ENCODE data around the gene ATAD3A.

- TF ChIP-seq ZNF121 (tag by site-specific recombination; IDR thresholded peaks at IDR 0.05) (no peak), ZBTB7A (tag by site-specific recombination; IDR thresholded peaks at IDR 0.05; ENCODE audit: low read depth) (no peak), ZNF426 (tag by site-specific recombination; IDR thresholded peaks at IDR 0.05) (no peak), ZNF843 (tag by site-specific recombination; IDR thresholded peaks at IDR 0.05) (no peak), MYNN (tag by site-specific recombination; IDR thresholded peaks at IDR 0.05; ENCODE audit: borderline replicate concordance) (no peak), CTCF (tag by site-specific recombination; IDR thresholded peaks at IDR 0.05) (no peak), ZNF404 (tag by site-specific recombination; IDR thresholded peaks at IDR 0.05) (no peak)
- TF ChIP-seq, protein P1, sequence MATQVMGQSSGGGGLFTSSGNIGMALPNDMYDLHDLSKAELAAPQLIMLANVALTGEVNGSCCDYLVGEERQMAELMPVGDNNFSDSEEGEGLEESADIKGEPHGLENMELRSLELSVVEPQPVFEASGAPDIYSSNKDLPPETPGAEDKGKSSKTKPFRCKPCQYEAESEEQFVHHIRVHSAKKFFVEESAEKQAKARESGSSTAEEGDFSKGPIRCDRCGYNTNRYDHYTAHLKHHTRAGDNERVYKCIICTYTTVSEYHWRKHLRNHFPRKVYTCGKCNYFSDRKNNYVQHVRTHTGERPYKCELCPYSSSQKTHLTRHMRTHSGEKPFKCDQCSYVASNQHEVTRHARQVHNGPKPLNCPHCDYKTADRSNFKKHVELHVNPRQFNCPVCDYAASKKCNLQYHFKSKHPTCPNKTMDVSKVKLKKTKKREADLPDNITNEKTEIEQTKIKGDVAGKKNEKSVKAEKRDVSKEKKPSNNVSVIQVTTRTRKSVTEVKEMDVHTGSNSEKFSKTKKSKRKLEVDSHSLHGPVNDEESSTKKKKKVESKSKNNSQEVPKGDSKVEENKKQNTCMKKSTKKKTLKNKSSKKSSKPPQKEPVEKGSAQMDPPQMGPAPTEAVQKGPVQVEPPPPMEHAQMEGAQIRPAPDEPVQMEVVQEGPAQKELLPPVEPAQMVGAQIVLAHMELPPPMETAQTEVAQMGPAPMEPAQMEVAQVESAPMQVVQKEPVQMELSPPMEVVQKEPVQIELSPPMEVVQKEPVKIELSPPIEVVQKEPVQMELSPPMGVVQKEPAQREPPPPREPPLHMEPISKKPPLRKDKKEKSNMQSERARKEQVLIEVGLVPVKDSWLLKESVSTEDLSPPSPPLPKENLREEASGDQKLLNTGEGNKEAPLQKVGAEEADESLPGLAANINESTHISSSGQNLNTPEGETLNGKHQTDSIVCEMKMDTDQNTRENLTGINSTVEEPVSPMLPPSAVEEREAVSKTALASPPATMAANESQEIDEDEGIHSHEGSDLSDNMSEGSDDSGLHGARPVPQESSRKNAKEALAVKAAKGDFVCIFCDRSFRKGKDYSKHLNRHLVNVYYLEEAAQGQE (tag by site-specific recombination; IDR thresholded peaks at IDR 0.05): no peak
These were observed 31.1 kb downstream of the ATAD3A start for GRCh38 chr1:1542766-1543705.
